HG03095 (cell line): ENCODE data around the gene COX8A.
A peak's percentile ranks its signal among the peaks of the same experiment; 100 is the strongest.
"Not testable (repeated sequence)": the region's sequence is repeated elsewhere in the genome, so short reads cannot be mapped to it uniquely, and the experiment has no call there.

ENCODE experiments used
- ATAC-seq: cut with Tn5 transposase; IDR thresholded peaks from one replicate; pipeline ENCODE4 v1.9.1; 2021; ENCODE audit warnings: moderate library complexity; ENCODE audit not compliant: unreplicated experiment

The COX8A gene, protein sequence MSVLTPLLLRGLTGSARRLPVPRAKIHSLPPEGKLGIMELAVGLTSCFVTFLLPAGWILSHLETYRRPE

DNA sequence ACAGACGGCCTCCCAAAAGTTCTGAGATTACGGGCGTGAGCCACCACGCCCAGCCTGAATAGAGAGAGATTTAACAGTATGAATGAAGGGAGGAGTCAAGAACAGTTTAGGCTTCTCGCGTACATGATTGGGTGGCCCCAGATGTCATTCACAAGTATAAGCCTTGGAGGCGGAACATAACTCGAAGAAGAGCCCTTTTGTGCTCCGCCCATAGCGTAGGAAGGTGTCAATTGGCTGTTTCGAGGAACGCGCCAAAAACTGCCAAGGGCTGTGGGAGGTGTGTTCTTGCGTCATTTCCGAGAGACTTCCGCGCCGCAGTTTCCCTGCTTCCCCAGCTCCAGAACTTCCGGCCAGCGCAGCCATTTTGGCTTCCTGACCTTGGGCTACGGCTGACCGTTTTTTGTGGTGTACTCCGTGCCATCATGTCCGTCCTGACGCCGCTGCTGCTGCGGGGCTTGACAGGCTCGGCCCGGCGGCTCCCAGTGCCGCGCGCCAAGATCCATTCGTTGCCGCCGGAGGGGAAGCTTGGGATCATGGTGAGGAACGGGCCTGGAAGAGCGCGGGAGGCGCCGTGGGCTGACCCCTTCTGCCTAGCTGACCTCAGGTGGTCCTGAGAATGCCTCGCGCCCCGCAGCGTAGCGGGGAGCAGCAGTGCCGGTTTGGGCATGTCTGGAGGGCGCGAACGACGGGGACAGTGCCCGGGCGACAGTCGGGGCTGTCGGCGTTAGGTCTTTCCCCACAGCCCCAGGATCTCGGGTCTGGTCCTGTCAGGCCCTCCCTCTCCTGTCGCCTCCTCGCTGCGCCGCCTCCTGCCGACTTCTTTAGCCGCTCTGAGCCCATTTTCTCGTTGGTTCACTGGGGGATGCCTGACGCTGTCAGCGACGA lies at the start of gene COX8A:
Gene COX8A (plus strand): TSS at position 362 of the 885 bp plus-strand sequence. CDS start 61 bp downstream, at position 423.
- ATAC-seq: peak; percentile 95

- ATAC-seq: no peak
Measured at GRCh38 chr11:63929616-63930015, 44.8 kb upstream of the COX8A start.

DNA sequence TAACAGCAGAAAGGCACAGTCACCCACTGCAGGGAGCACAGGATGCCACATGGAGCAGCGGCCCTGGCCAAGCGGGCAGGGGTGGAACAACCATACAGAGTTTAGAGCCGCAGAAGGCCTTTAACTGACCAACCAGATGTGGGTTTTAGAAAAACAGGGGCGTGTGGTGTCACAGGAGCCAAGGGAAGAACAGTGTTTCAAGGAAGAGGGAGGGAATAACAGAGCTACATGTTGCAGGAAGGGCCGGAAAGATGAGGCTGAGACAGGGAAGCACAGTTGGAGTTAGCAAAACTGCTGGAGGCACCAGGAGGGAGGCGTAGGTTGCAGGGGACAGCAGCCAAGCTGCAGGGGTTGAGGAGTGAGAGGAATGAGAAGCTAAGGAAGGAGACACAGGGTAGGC lies 43.4 kb upstream of the COX8A start:
- ATAC-seq: no peak

DNA sequence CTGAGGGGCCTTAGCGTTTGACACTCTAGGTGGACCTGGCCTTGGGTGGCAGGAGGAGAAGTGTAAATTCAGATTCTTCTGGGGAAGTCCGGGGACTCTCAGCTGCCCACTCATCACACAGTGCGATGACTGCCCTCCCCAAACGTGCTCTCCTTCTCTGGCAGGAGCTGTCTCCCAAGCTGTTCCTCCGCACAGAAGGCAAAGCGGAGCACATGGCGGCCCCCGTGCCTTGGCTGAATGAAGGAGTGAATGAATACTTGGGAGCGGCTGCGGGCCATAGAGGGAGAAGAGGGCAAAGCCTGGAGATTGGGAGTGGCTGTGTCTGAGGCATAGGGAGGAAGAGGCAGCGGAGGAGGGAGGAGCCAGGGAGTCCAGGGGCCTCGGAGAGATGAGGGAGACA lies 42.5 kb upstream of the COX8A start:
- ATAC-seq: no peak

- ATAC-seq: no peak
Measured at GRCh38 chr11:63933459-63933858, 41.0 kb upstream of the COX8A start.

DNA sequence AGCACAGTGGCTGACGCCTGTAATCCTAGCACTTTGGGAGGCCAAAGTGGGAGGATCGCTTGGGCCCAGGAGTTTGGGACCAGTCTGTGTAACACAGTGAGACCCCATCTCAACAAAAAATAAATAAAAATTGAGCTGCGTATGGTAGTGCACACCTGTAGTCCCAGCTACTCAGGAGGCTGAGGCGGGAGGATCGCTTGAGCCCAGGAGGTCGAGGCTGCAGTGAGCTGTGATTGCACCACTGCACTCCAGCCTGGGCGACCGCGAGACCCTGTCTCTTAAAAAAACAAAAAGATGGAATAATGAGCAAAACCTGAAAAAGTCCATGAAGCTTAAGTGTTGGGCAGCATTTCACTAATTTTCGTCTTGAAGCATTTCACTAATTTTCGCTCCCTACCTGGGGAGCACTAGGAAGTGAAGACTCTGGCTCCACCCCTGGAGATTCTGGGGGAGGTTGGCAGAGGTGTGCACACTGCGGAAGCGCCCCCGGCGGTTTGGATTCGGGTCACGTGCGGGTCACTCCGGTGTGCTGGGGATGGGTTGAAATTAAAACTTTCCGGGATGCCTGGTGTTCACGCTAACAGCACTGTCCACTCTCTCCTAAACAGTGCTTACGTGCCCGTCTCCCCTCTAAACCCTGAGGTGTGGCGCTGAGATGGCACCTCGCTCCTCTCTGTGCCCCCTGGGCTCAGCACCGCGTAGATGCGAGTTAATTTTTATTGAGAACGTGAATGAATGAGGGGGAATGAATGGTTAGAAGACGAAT lies 36.5 kb upstream of the COX8A start:
- ATAC-seq: peak; percentile 3

DNA sequence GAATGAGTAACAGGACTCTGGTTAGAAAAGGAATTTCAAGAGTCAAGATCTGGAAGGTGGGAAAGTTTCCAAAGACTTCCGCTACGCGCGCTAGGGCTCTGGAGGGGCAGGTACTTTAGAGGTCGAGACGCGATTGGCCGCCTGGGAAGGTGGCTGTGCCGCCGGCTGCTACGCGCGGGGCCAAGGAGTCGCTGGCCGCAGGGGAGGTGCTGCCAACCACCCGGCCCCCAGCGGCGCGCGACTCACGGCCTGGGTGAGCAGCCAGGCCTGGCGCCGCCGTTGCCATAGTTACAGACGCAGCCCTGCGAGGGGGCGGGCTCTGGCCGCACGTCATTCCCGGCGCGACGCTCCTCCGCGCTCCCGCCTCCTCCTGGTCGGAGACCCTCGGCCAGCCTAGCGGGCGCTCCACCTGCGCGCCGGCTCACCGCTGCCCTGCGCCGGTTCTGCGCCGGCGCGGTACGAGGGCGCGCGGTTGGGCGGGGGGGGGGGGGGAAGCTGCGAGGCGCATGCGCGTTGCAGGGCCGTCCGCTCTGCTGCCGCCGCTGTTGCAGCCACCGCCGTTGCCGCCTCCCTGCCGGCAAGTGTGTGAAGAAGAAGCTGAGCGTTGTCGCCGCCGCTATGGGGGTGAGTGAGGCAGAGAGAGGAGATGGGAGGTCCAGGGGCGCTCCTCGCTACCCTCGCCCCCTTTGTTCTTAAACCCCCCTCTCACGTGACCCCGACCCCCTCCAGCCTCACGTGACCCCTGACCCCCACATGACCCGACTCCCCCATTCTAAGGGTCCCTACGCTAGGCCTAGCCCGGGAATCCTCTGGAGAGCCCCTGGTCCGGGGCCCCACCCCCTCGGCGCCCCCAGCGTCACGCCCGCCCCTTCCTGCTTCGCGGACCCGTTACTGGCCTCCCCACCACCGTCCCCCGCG lies 35.7 kb upstream of the COX8A start, which contains the start of gene NAA40:
Gene NAA40 (plus strand): TSS at position 524 of the 918 bp plus-strand sequence. CDS start 95 bp downstream, at position 619.
- ATAC-seq: peak; percentile 83

DNA sequence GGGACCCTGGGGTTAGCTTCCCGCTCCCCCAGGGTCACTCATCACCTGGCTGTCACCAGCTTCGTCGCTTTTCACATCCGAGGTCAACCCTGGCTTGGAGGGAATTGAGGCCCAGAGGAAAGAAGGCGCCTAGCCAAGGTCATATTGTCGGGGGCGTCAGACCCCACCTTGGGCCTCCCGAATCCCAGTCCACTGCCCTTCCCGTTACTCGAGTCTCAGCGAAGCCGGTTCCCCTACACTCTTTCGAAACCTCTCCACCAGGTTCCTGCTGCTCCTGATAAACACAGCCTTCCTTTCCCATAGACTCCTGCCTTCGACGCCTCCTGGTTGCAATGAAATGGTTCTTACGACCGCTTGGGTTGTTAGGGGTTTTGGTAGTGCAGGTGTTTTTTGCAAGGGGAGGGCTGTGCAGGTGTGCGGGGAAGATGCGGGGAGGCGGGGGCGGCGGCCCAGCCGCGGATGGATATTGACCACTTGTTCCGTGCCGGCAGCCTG lies 35.0 kb upstream of the COX8A start:
- ATAC-seq: no peak

- ATAC-seq: no peak
Measured at GRCh38 chr11:63940786-63941185, 33.6 kb upstream of the COX8A start.

- no peak for ATAC-seq
Measured at GRCh38 chr11:63941901-63942300, 32.5 kb upstream of the COX8A start.

DNA sequence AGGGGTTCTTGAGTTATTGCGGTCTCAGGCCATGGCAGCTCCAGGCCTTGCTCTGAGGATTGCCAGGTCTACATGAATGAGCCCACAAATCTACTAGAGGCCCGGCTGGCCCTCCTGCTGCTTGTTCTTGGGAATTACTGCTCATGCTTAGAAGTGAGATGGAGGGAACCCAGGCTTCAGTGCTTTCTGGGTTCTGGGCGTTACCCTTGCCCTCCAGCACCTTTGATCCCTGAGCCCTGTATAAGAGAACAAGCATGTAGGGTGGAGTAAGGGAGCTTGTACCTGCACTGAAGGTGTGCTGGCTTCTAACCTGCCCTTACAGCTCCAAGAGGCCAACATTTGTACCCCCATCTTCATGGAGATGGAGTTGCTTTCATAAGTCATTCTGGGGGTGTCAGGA lies 31.6 kb upstream of the COX8A start:
- no peak for ATAC-seq

DNA sequence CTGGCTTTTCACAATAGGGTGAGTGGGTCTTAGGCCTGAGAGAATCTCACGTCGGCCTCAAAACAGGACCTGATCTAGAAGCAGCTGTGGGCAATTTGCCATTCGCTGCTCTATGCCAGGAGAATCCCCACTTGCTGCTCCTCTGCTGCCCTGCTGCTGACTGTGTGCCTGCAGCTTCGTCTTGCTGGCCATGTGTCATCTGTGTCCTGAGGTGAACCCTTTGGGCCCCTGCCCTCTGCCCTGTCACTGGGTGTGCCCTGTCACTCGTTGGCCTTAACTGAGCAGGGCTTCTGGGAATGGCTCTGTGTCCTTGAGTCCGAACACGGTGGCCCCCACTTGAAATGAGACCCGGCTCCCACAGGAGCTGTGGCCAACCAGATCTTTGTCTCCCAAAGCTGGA lies 29.4 kb upstream of the COX8A start:
- no peak for ATAC-seq

DNA sequence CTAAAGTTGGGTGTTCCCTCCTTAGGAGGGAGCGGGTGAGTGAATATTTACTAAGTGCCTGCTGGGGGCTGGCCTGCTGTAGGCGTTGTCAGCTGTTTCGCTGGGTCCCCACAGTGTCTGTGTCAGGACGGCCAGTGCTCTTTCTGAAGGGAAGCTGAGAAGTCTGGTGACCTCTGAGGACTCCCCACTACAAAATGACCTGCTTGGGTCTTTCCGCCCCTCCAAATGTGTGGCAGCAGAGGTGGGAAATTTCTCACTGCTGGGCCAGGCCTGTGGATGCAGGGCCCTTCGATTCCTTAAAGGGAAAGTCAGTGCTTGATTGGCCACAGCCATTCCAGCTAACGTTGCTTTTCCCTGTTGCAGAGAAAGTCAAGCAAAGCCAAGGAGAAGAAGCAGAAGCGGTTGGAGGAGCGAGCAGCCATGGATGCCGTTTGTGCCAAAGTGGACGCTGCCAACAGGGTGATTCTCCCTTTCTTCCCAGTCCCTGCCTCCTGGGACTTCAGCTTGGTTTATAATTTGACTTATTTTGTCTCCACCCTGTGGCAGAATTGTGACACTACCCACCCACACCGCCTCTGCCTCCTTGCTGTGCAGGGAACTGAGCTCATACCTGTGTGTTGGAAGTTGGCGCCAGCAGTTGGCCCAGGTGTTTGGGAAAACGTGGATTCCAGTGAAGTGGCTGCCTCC lies 28.8 kb upstream of the COX8A start:
- ATAC-seq: no peak

GRCh38 chr11:63951779-63952536 lies 22.5 kb upstream of the COX8A start:
- ATAC-seq: no peak

DNA sequence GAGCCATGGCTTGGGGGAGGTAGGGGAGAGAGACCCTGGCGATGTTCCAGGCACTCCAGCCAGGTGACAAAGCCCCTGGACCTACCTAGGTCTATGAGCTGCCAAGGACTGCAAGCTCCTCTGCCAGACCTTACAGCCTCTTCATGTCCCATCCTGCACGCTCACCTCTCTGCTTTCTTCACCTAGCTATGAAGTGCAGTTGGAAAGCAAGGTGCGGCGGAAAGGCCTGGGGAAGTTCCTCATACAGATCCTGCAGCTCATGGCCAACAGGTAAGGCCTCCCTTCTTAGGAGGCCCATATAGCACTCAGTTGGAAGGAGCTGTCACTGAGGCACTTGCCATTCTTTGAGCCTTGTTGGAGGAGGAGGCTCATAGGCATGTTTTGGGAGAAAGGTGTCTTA lies 21.9 kb upstream of the COX8A start:
- no peak for ATAC-seq

DNA sequence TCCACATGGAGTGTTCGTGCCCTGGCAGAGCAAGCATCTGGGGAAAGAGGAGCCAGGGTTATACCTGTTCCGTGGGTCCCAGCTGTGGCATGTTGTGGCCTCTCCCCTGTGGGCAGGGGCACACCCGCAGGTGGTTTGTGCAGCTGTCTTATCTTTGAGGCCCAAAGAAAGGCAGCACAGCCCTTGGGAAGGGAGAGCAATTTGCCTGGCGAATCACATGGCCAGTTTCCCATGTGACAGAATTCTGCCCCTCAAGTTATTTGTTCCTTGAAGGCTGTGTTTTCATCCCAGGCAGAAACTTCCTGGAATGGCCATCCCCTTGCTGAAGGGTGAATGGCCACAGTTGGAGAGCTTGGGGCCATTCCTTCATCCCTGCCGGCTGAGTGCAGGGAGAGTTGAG lies 16.4 kb upstream of the COX8A start:
- no peak for ATAC-seq

GRCh38 chr11:63961608-63962412 lies 12.6 kb upstream of the COX8A start:
- ATAC-seq: no peak

GRCh38 chr11:63963895-63964294 lies 10.5 kb upstream of the COX8A start:
- ATAC-seq: not testable (repeated sequence)
